ENCODE results near the gene POLDIP3.
A peak's percentile ranks its signal among the peaks of the same experiment; 100 is the strongest.
"Not testable (repeated sequence)": the region's sequence is repeated elsewhere in the genome, so short reads cannot be mapped to it uniquely, and the experiment has no call there.

The POLDIP3 gene

GRCh38 chr22:42619261-42620063 lies 4.8 kb upstream of the POLDIP3 start:
- no peak for DNase-seq (ENCODE audit: low read depth, low spot score)
- POLR2A ChIA-PET, result no interaction called here
- TF ChIP-seq CTCF (IDR thresholded peaks at IDR 0.05; ENCODE audit: insufficient read depth, low read length, missing control alignments), result no peak
- no peak overlapping the region for H3K4me3 ChIP-seq (ENCODE audit: low read depth, low read length)
- CTCF ChIA-PET, result interaction anchor here (0.8 to 1.6 kb wide), 3 partner anchors 10 to 200 kb away, joined by 3 to 8 read pairs (median 3); no protein-coding TSS in a partner anchor

DNA sequence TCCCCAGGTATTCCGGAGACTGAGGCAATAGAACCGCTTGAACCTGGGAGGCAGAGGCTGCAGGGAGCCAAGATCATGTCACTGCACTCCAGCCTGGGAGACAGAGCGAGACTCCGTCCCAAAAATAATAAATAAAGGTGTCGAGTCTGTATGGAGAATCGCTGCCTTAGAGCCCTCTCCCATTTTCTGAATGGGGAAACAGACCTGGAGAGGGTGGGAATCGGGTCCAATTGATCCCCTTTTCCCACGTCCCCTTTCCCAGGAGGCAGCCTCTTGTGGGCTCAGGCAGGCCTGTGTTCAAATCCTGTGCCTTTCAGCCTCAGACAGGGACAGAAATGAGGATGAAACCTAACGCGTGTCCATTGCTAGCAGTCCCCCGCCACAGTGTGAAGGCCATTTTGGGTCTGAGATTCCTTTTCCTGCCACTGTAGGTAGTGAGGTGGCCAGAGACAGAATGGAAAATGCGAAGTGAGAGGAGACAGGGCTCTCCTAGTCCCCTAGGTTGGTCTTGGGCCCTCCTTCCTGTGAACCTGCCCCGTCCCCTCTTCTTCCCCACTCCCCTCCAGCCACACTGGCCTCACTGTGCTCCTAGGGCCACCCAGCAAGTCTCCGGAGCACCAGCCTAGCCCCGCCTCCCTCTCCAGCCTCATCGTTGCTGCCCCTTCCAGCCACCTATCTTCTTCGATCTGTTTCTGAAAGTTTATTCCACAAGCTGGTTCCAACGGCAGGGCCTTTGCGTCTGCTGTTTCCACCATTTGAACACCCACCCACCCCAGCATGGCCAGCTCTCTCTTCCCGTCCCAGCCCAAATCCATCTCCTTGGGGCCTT lies 2.7 kb upstream of the POLDIP3 start:
- ChIA-PET POLR2A (no interaction called here), CTCF (interaction anchor here (1.0 kb wide), 1 partner anchor 196 kb away, joined by 3 read pairs; no protein-coding TSS in a partner anchor)
- no peak for TF ChIP-seq CTCF (IDR thresholded peaks at IDR 0.05; ENCODE audit: insufficient read depth, low read length, missing control alignments)
- no peak overlapping the region for H3K4me3 ChIP-seq (ENCODE audit: low read depth, low read length)
- DNase-seq (ENCODE audit: low read depth, low spot score), result no peak

GRCh38 chr22:42615860-42616175 lies 1.1 kb upstream of the POLDIP3 start:
- H3K4me3 ChIP-seq (ENCODE audit: low read depth, low read length), result peak overlapping the region; percentile 32
- ChIA-PET CTCF (interaction anchor here (1.0 to 2.2 kb wide), 3 partner anchors 20 to 206 kb away, joined by 3 to 8 read pairs (median 3); no protein-coding TSS in a partner anchor), POLR2A (interaction anchor here (0.6 to 2.0 kb wide), 13 partner anchors 10 to 949 kb away, joined by 3 to 15 read pairs (median 4); partner anchors contain the start of genes ARFGAP3 and CYB5R3)
- DNase-seq (ENCODE audit: low read depth, low spot score), result not testable (repeated sequence)

- H3K4me3 ChIP-seq (ENCODE audit: low read depth, low read length), result peak overlapping the region; percentile 32
- peak; percentile 97 for DNase-seq (ENCODE audit: low read depth, low spot score)
- TF ChIP-seq CTCF (IDR thresholded peaks at IDR 0.05; ENCODE audit: insufficient read depth, low read length, missing control alignments), result no peak
- ChIA-PET CTCF (interaction anchor here (1.0 to 2.2 kb wide), 3 partner anchors 21 to 206 kb away, joined by 3 to 8 read pairs (median 3); no protein-coding TSS in a partner anchor), POLR2A (interaction anchor here (0.6 to 2.0 kb wide), 18 partner anchors 9 to 948 kb away, joined by 3 to 15 read pairs (median 4); partner anchors contain the start of genes ARFGAP3 and CYB5R3)
Observed at GRCh38 chr22:42615092-42615859, 593 bp upstream of the POLDIP3 start.

GRCh38 chr22:42613872-42614301 lies 796 bp downstream of the POLDIP3 start:
- no peak for TF ChIP-seq CTCF (IDR thresholded peaks at IDR 0.05; ENCODE audit: insufficient read depth, low read length, missing control alignments)
- ChIA-PET POLR2A (interaction anchor here (0.9 to 2.0 kb wide), 3 partner anchors 30 to 206 kb away, joined by 3 to 4 read pairs (median 3); no protein-coding TSS in a partner anchor), CTCF (interaction anchor here (2.2 kb wide), 1 partner anchor 22 kb away, joined by 8 read pairs; no protein-coding TSS in a partner anchor)
- no peak for DNase-seq (ENCODE audit: low read depth, low spot score)
- peak overlapping the region; percentile 80 for H3K4me3 ChIP-seq (ENCODE audit: low read depth, low read length)

DNA sequence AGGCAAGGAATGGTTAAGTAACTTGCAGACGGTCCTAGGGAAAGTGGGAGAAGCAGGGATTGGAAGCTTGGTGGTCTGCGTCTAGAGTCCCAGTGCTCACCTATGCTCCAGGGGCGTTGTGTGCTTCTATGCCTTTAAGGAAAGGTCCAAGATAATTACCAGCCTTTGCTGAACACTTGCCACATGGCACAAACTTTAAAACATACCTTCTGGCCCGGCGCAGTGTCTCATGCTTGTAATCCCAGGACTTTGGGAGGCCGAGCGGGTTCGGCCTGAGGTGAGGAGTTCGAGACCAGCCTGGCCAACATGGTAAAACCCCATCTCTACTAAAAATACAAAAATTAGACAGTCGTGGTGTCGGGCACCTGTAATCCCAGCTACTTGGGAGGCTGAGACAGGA lies 2.3 kb downstream of the POLDIP3 start:
- DNase-seq (ENCODE audit: low read depth, low spot score), result no peak
- H3K4me3 ChIP-seq (ENCODE audit: low read depth, low read length), result no peak overlapping the region; the same call in 1 of the 2 replicates
- TF ChIP-seq CTCF (IDR thresholded peaks at IDR 0.05; ENCODE audit: insufficient read depth, low read length, missing control alignments), result no peak
- ChIA-PET CTCF (interaction anchor here (1.2 to 1.8 kb wide), 3 partner anchors 10 to 102 kb away, joined by 4 to 5 read pairs (median 4); no protein-coding TSS in a partner anchor), POLR2A (no interaction called here)
